H1 (cell line): ENCODE measurements around the gene C16orf54. TPM values are rescaled to one million over a fixed set of nuclear protein-coding genes. Genes with fewer than 3 reads are reported as not detected.

ENCODE experiments used
- CTCF ChIA-PET: fragments of 300-600 bp; sonication (Branson Sonifier 250); formaldehyde crosslinking; loops from one replicate; lab custom pipeline; 2021; ENCODE audit not compliant: partially characterized antibody; lab: Charles Lee
- POLR2A ChIA-PET: fragments of 300-600 bp; sonication (Branson Sonifier 250); formaldehyde crosslinking; loops from one replicate; lab custom pipeline; 2021; ENCODE audit warnings: inconsistent platforms; ENCODE audit not compliant: partially characterized antibody; lab: Charles Lee
- DNase-seq, 2 experiments: peaks; one replicate each; pipeline versions ENCODE4 v3.0.0 to v3.0.0-alpha.2; 2010 to 2022; ENCODE audit warnings: low spot score in 2 of 2, low read depth in 1 of 2, mixed read lengths in 1 of 2
- FAIRE-seq: peaks from 2 replicates; lab custom pipeline; 2011; peaks lifted over from hg19 to GRCh38; lab: Jason Lieb, UNC
- H2AFZ ChIP-seq: 2 replicates; pipeline ENCODE4 v1.8.1; 2012; ENCODE audit warnings: low read length, inconsistent platforms
- H2AK5ac ChIP-seq: 2 replicates; pipeline ENCODE4 v1.6.1; 2013; ENCODE audit warnings: low read depth, low read length
- H2BK120ac ChIP-seq: replicated peaks from 2 replicates; pipeline ENCODE3; 2013; ENCODE audit warnings: low read depth, low read length, inconsistent platforms
- H2BK12ac ChIP-seq: 2 replicates; pipeline ENCODE4 v1.6.1; 2013; ENCODE audit warnings: low read depth, low read length
- H2BK15ac ChIP-seq: 2 replicates; pipeline ENCODE4 v1.6.1; 2013; ENCODE audit warnings: low read length
- H2BK20ac ChIP-seq: 2 replicates; pipeline ENCODE4 v1.6.1; 2013; ENCODE audit warnings: low read length
- H2BK5ac ChIP-seq: 2 replicates; pipeline ENCODE4 v1.6.1; 2013; ENCODE audit warnings: low read depth, low read length
- H3K14ac ChIP-seq: 2 replicates; pipeline ENCODE4 v1.6.1; 2013; ENCODE audit warnings: inconsistent platforms; ENCODE audit not compliant: insufficient read length
- H3K18ac ChIP-seq: 2 replicates; pipeline ENCODE4 v1.6.1; 2013; ENCODE audit warnings: low read length; ENCODE audit errors: extremely low read depth
- H3K23ac ChIP-seq: 2 replicates; pipeline ENCODE4 v1.6.1; 2013; ENCODE audit warnings: inconsistent platforms; ENCODE audit not compliant: insufficient read length
- H3K23me2 ChIP-seq: 2 replicates; pipeline ENCODE4 v1.6.1; 2013; ENCODE audit warnings: low read depth, low read length
- H3K27ac ChIP-seq: 2 replicates; pipeline ENCODE4 v1.6.1; 2011; ENCODE audit warnings: low read depth, low read length, inconsistent platforms
- H3K27me3 ChIP-seq, 4 experiments: replicated peaks in 1 of 4; 1 replicate in 1 of 4; 2 replicates in 3 of 4; pipeline versions ENCODE4 v1.6.1 to v1.8.1; 2011 to 2013; ENCODE audit warnings: low read length in 3 of 4, mild to moderate bottlenecking in 3 of 4, inconsistent platforms in 2 of 4, mixed read lengths in 2 of 4, moderate library complexity in 1 of 4; ENCODE audit not compliant: control insufficient read depth in 3 of 4, insufficient read depth in 3 of 4; ENCODE audit errors: extremely low read depth in 1 of 4
- H3K36me3 ChIP-seq, 4 experiments: 2 replicates each; pipeline versions ENCODE4 v1.6.1 to v1.8.1; 2011 to 2013; ENCODE audit warnings: mild to moderate bottlenecking in 4 of 4, low read length in 3 of 4, moderate library complexity in 2 of 4, control low read depth in 1 of 4, inconsistent platforms in 1 of 4; ENCODE audit not compliant: insufficient read depth in 4 of 4, control insufficient read depth in 2 of 4
- H3K4ac ChIP-seq: replicated peaks from 2 replicates; pipeline ENCODE3; 2013; ENCODE audit warnings: low read length, low read depth, mixed read lengths, inconsistent platforms; ENCODE audit not compliant: insufficient read length
- H3K4me1 ChIP-seq, 4 experiments: replicated peaks in 1 of 4; 1 replicate in 1 of 4; 2 replicates in 3 of 4; pipeline versions ENCODE4 v1.6.1 to v1.8.1; 2011 to 2013; ENCODE audit warnings: low read length in 3 of 4, inconsistent platforms in 2 of 4, mixed read lengths in 1 of 4; ENCODE audit not compliant: insufficient read depth in 4 of 4, control insufficient read depth in 3 of 4
- H3K4me2 ChIP-seq, 2 experiments: 2 replicates each; pipeline versions ENCODE4 v1.6.1 to v1.8.1; 2011 to 2013; ENCODE audit warnings: low read depth in 2 of 2, low read length in 2 of 2, control low read depth in 1 of 2, inconsistent platforms in 1 of 2, mild to moderate bottlenecking in 1 of 2; ENCODE audit not compliant: insufficient read depth in 1 of 2
- H3K4me3 ChIP-seq, 4 experiments: fragments of 200-600, 300-600 bp in 1 of 4; sonication (generic), shearing (Covaris generic), sonication (Bioruptor Twin) in 1 of 4; 2 replicates each; pipeline versions ENCODE4 v1.5.1 to v1.8.1; 2011 to 2016; ENCODE audit warnings: low read length in 4 of 4, low read depth in 3 of 4, control low read depth in 2 of 4, inconsistent platforms in 2 of 4, mild to moderate bottlenecking in 2 of 4, mixed read lengths in 1 of 4, moderate library complexity in 1 of 4; ENCODE audit not compliant: insufficient read depth in 2 of 4; ENCODE audit errors: extremely low read depth in 1 of 4
- H3K56ac ChIP-seq: replicated peaks from 2 replicates; pipeline ENCODE3; 2013; ENCODE audit warnings: low read depth, mild to moderate bottlenecking, mixed read lengths, low read length, inconsistent platforms; ENCODE audit not compliant: insufficient read length
- H3K79me1 ChIP-seq: 2 replicates; pipeline ENCODE4 v1.6.1; 2013; ENCODE audit warnings: low read depth, low read length, control low read depth
- H3K79me2 ChIP-seq, 2 experiments: 2 replicates each; pipeline versions ENCODE4 v1.6.1 to v1.8.1; 2012 to 2013; ENCODE audit warnings: low read length in 2 of 2, mild to moderate bottlenecking in 2 of 2, inconsistent platforms in 1 of 2; ENCODE audit not compliant: insufficient read depth in 2 of 2, control insufficient read depth in 1 of 2
- H3K9ac ChIP-seq, 4 experiments: replicated peaks in 1 of 4; 1 replicate in 1 of 4; 2 replicates in 3 of 4; pipeline versions ENCODE4 v1.6.1 to v1.8.1; 2011 to 2013; ENCODE audit warnings: low read depth in 3 of 4, low read length in 3 of 4, control low read depth in 2 of 4, mild to moderate bottlenecking in 2 of 4, moderate library complexity in 2 of 4, inconsistent platforms in 1 of 4; ENCODE audit errors: extremely low read depth in 1 of 4
- H3K9me3 ChIP-seq, 2 experiments: 2 replicates each; pipeline versions ENCODE4 v1.6.1 to v1.8.1; 2012 to 2013; ENCODE audit warnings: mild to moderate bottlenecking in 2 of 2, moderate library complexity in 2 of 2, control low read depth in 1 of 2, inconsistent platforms in 1 of 2, low read depth in 1 of 2, low read length in 1 of 2, mixed read lengths in 1 of 2; ENCODE audit not compliant: insufficient read depth in 2 of 2
- H4K20me1 ChIP-seq, 2 experiments: replicated peaks in 1 of 2; 2 replicates each; pipeline versions ENCODE3 to v1.8.1; 2011 to 2013; ENCODE audit warnings: inconsistent platforms in 2 of 2, low read length in 2 of 2, mild to moderate bottlenecking in 1 of 2; ENCODE audit not compliant: insufficient read depth in 2 of 2, control insufficient read depth in 1 of 2
- H4K5ac ChIP-seq: 2 replicates; pipeline ENCODE4 v1.6.1; 2013; ENCODE audit warnings: low read length, low read depth, mixed read lengths, inconsistent platforms; ENCODE audit not compliant: insufficient read length
- H4K8ac ChIP-seq: 2 replicates; pipeline ENCODE4 v1.8.0; 2013; ENCODE audit warnings: mild to moderate bottlenecking, moderate library complexity, low read length, inconsistent platforms; ENCODE audit not compliant: insufficient read depth; ENCODE audit errors: extremely low read depth
- H4K91ac ChIP-seq: replicated peaks from 2 replicates; pipeline ENCODE3; 2013; ENCODE audit warnings: low read length, mixed read lengths, inconsistent platforms; ENCODE audit not compliant: insufficient read length
- BCL11A ChIP-seq, 2 experiments: IDR thresholded peaks; one replicate each; pipeline ENCODE4 v1.6.1; 2011; ENCODE audit warnings: low read depth in 2 of 2, low read length in 2 of 2, mild to moderate bottlenecking in 2 of 2
- GABPA ChIP-seq: IDR thresholded peaks from 2 replicates; pipeline ENCODE4 v1.6.1; 2011; ENCODE audit warnings: mild to moderate bottlenecking, low read length, moderate library complexity, borderline replicate concordance; ENCODE audit not compliant: insufficient read depth
- HDAC2 ChIP-seq, 2 experiments: fragments of 300-600 bp in 1 of 2; sonication (generic) in 1 of 2; IDR thresholded peaks; 2 replicates each; pipeline ENCODE4 v1.6.1; 2011 to 2012; ENCODE audit warnings: low read depth in 2 of 2, low read length in 2 of 2, mild to moderate bottlenecking in 2 of 2, moderate library complexity in 2 of 2, borderline replicate concordance in 1 of 2, inconsistent platforms in 1 of 2
- POLR2A ChIP-seq, 2 experiments: IDR thresholded peaks; 1 replicate in 1 of 2; 2 replicates in 1 of 2; pipeline ENCODE4 v1.6.1; 2011; ENCODE audit warnings: low read depth in 2 of 2, low read length in 2 of 2, mild to moderate bottlenecking in 2 of 2; ENCODE audit errors: control extremely low read depth in 1 of 2
- POLR2AphosphoS5 ChIP-seq: IDR thresholded peaks from 2 replicates; pipeline ENCODE4 v1.6.1; 2011; ENCODE audit warnings: low read depth, low read length
- SAP30 ChIP-seq: fragments of 300-600 bp; sonication (generic); IDR thresholded peaks from 2 replicates; pipeline ENCODE4 v1.7.1; 2012; ENCODE audit warnings: low read length, moderate library complexity, mild to moderate bottlenecking, inconsistent platforms; ENCODE audit not compliant: insufficient read depth, insufficient replicate concordance
- SUZ12 ChIP-seq: fragments of 200-600 bp; sonication (generic); IDR thresholded peaks from 2 replicates; pipeline ENCODE4 v1.6.1; 2012; ENCODE audit warnings: mild to moderate bottlenecking, inconsistent platforms, low read length, moderate library complexity, mixed read lengths
- WGBS, 2 experiments: shearing (Covaris generic) in 1 of 2; methylation state at CpG; one replicate each; pipeline versions ENCODE4 v1.1.6 to v1.1.7; 2013 to 2015; ENCODE audit warnings: low lambda C conversion rate in 2 of 2, mixed read lengths in 2 of 2, inconsistent platforms in 1 of 2, low coverage in 1 of 2, missing lambda C conversion rate in 1 of 2; ENCODE audit not compliant: insufficient replicate concordance in 2 of 2, insufficient coverage in 1 of 2, insufficient read length in 1 of 2; ENCODE audit errors: extremely low coverage in 1 of 2, missing lambda C conversion rate in 1 of 2; 5-methylcytosine and 5-hydroxymethylcytosine counted together
- polyA plus RNA-seq, 7 experiments: library from polyadenylated mRNA; depleted of rRNA in 3 of 7; stranded (reverse) in 5 of 7; unstranded in 2 of 7; fragments of >200 nt in 5 of 7; fragments of 200-250 nt in 2 of 7; gene quantifications; 1 replicate in 5 of 7; 2 replicates in 1 of 7; 4 replicates in 1 of 7; pipeline versions ENCODE4 v1.2.1 to v1.2.3, GENCODE V29; 2011 to 2013; ENCODE audit warnings: missing spikeins in 2 of 7, mixed read lengths in 2 of 7
- total RNA-seq: library from RNA; stranded (reverse); fragmentation: NEBNext Ultra II Directional; extraction: Animal tissue kit (Norgen Biotek cat#: 25700); gene quantifications from 2 replicates; pipeline ENCODE4 v1.2.1, GENCODE V29; 2021
- TF ChIP-seq, protein P1 (sequence below), 3 experiments: IDR thresholded peaks; 1 replicate in 2 of 3; 2 replicates in 1 of 3; pipeline versions ENCODE4 v1.5.1 to v1.6.1; 2011; ENCODE audit warnings: low read length in 3 of 3, mild to moderate bottlenecking in 3 of 3, inconsistent platforms in 2 of 3, low read depth in 1 of 3, moderate library complexity in 1 of 3; ENCODE audit not compliant: insufficient read depth in 1 of 3; ENCODE audit errors: control extremely low read depth in 1 of 3

Gene C16orf54
- total and polyA plus RNA-seq, 2 of the 8 experiments (the other 6 are each of a cell fraction or from before 2014, with no cell fraction given) = not detected

DNA sequence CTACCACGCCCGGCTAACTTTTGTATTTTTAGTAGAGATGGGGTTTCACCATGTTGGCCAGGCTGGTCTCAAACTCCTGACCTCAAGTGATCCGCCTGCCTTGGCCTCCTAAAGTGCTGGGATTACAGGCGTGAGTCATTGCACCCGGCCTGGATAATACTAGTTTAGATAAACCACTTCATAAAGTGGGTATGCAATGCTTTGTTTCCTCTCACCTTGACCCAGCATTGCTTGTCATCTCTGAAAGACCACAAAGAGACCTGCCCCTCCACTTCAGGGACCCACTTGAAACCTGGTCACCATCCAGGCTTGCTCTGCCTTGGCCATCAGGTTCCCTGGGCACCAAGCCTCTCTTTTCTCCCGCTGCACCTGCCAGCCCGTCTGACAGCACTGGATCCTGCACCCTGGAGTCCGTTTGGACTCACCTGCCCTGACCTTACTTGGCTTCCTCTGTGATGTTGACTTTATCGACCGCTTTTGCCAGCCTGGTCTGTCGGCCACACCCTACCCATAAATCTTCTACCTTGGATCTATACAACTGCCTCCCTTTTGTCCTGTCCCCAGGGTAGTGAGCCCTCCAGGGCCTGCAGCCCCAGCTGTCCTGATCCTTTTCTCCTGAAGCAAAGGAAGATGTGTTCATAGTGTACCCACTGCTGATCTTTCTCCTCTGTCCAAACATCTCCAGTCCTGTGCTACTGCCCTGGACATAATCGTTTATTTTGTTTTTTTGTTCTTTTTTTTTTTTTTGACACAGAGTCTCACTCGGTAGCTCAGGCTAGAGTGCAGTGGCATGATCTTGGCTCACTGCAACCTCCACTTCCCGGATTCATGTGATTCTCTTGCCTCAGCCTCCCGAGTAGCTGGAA, 19.6 kb upstream of the C16orf54 start:
- no peak for DNase-seq
- FAIRE-seq = no peak
- Histone ChIP-seq H4K91ac (no peak overlapping the region), H3K23ac (no peak overlapping the region), H3K14ac (no peak overlapping the region), H3K18ac (no peak overlapping the region), H4K20me1 (no peaks in the 10 kb centered on the region), H4K8ac (no peak overlapping the region), H2BK12ac (no peak overlapping the region), H2BK120ac (no peak overlapping the region), H3K79me2 (no peaks in the 10 kb centered on the region), H3K79me1 (no peaks in the 10 kb centered on the region), H2BK5ac (no peak overlapping the region), H3K9ac (no peak overlapping the region), H4K5ac (no peak overlapping the region), H2AK5ac (no peak overlapping the region), H2BK15ac (no peak overlapping the region), H3K4ac (no peak overlapping the region), H3K27me3 (no peaks in the 10 kb centered on the region), H3K4me3 (no peak overlapping the region), H2AFZ (no peak overlapping the region), H3K9me3 (no peaks in the 10 kb centered on the region), H2BK20ac (no peak overlapping the region), H3K4me2 (no peak overlapping the region), H3K56ac (no peak overlapping the region), H3K36me3 (no peaks in the 10 kb centered on the region), H3K27ac (no peak overlapping the region), H3K4me1 (no peaks in the 10 kb centered on the region), H3K23me2 (no peaks in the 10 kb centered on the region)
- TF ChIP-seq SUZ12 (no peak), POLR2AphosphoS5 (no peak), POLR2A (IDR thresholded peaks at IDR 0.05; ENCODE audit: control extremely low read depth in 1 of 2, low read depth in 2 of 2, low read length in 2 of 2) (no peak), SAP30 (no peak), BCL11A (IDR thresholded peaks at IDR 0.05; ENCODE audit: low read depth in 2 of 2, low read length in 2 of 2) (no peak), GABPA (no peak), HDAC2 (IDR thresholded peaks at IDR 0.05; ENCODE audit: borderline replicate concordance in 1 of 2, low read depth in 2 of 2, low read length in 2 of 2) (no peak)
- TF ChIP-seq, protein P1, sequence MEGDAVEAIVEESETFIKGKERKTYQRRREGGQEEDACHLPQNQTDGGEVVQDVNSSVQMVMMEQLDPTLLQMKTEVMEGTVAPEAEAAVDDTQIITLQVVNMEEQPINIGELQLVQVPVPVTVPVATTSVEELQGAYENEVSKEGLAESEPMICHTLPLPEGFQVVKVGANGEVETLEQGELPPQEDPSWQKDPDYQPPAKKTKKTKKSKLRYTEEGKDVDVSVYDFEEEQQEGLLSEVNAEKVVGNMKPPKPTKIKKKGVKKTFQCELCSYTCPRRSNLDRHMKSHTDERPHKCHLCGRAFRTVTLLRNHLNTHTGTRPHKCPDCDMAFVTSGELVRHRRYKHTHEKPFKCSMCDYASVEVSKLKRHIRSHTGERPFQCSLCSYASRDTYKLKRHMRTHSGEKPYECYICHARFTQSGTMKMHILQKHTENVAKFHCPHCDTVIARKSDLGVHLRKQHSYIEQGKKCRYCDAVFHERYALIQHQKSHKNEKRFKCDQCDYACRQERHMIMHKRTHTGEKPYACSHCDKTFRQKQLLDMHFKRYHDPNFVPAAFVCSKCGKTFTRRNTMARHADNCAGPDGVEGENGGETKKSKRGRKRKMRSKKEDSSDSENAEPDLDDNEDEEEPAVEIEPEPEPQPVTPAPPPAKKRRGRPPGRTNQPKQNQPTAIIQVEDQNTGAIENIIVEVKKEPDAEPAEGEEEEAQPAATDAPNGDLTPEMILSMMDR (IDR thresholded peaks at IDR 0.05; ENCODE audit: control extremely low read depth in 1 of 3, insufficient read depth in 1 of 3, low read depth in 1 of 3, low read length in 3 of 3) = no peak
- WGBS, 2 experiments = 93% methylated on average over 15 of the region's 15 CpGs; no CpG with 5 or more reads in 1 of the 2 experiments
- POLR2A ChIA-PET = interaction anchor here (0.7 to 1.4 kb wide), 4 partner anchors 9 to 403 kb away, joined by 3 to 5 read pairs (median 4); no protein-coding TSS in a partner anchor
- CTCF ChIA-PET = interaction anchor here (0.9 kb wide), 1 partner anchor 24 kb away, joined by 4 read pairs; no protein-coding TSS in a partner anchor
